SK-N-SH (cell line): ENCODE measurements around the gene RAF1. TPM values are rescaled to one million over a fixed set of nuclear protein-coding genes. Genes with fewer than 3 reads are reported as not detected.

ENCODE experiments used
- CTCF ChIA-PET: fragments of 300-600, 350-600 bp; formaldehyde crosslinking; extraction: SDS; loops from one replicate; lab custom pipeline; 2021; lab: Yijun Ruan, JAX
- POLR2A ChIA-PET: fragments of 350-600 bp; sonication (Branson Sonifier 250); formaldehyde crosslinking; extraction: SDS; loops from one replicate; lab custom pipeline; 2020; ENCODE audit warnings: antibody characterized with exemption, inconsistent platforms; lab: Yijun Ruan, JAX
- DNase-seq: peaks from one replicate; pipeline ENCODE4 v3.0.0; 2012
- H2AFZ ChIP-seq: fragments of 200-600 bp; sonication (generic); 2 replicates; pipeline ENCODE4 v1.8.1; 2016; ENCODE audit warnings: antibody characterized with exemption, mild to moderate bottlenecking, low read depth
- H3F3A ChIP-seq: fragments of 200-600 bp; sonication (generic); replicated peaks from 2 replicates; pipeline ENCODE3; 2016; ENCODE audit warnings: antibody characterized with exemption, mild to moderate bottlenecking; ENCODE audit not compliant: insufficient read depth
- H3K27ac ChIP-seq, 2 experiments: fragments of 200-500 bp in 1 of 2; fragments of 200-600 bp in 1 of 2; sonication (Bioruptor generic) in 1 of 2; sonication (generic), shearing (Covaris generic) in 1 of 2; 2 replicates each; pipeline versions ENCODE4 v1.5.1 to v1.6.1; 2014 to 2016; ENCODE audit warnings: low read depth in 2 of 2, inconsistent platforms in 1 of 2, low read length in 1 of 2, mild to moderate bottlenecking in 1 of 2, mixed read lengths in 1 of 2
- H3K27me3 ChIP-seq: fragments of 200-600 bp; sonication (generic), shearing (Covaris generic); 2 replicates; pipeline ENCODE4 v1.6.1; 2016; ENCODE audit warnings: mixed run types; ENCODE audit not compliant: insufficient read depth
- H3K36me3 ChIP-seq, 2 experiments: fragments of 200-500 bp in 1 of 2; fragments of 200-600 bp in 1 of 2; sonication (Bioruptor generic) in 1 of 2; sonication (generic) in 1 of 2; replicated peaks in 1 of 2; 2 replicates each; pipeline versions ENCODE3 to v1.5.1; 2014 to 2016; ENCODE audit warnings: low read length in 1 of 2, mild to moderate bottlenecking in 1 of 2; ENCODE audit not compliant: insufficient read depth in 2 of 2, control insufficient read depth in 1 of 2
- H3K4me1 ChIP-seq, 2 experiments: fragments of 200-500 bp in 1 of 2; fragments of 200-600 bp in 1 of 2; sonication (Bioruptor generic) in 1 of 2; sonication (generic), shearing (Covaris generic) in 1 of 2; 2 replicates each; pipeline versions ENCODE4 v1.5.1 to v1.6.1; 2014 to 2016; ENCODE audit warnings: low read depth in 1 of 2, low read length in 1 of 2, mixed run types in 1 of 2; ENCODE audit not compliant: insufficient read depth in 2 of 2, control insufficient read depth in 1 of 2
- H3K4me2 ChIP-seq: fragments of 200-600 bp; sonication (generic), shearing (Covaris generic); 2 replicates; pipeline ENCODE4 v1.6.1; 2017; ENCODE audit warnings: mixed run types
- H3K4me3 ChIP-seq, 2 experiments: fragments of 200-500 bp in 1 of 2; fragments of 200-600 bp in 1 of 2; sonication (Bioruptor generic) in 1 of 2; sonication (generic), shearing (Covaris generic) in 1 of 2; 2 replicates each; pipeline versions ENCODE4 v1.5.1 to v1.8.1; 2014 to 2016; ENCODE audit warnings: low read depth in 2 of 2, inconsistent platforms in 1 of 2, low read length in 1 of 2, mild to moderate bottlenecking in 1 of 2, mixed read lengths in 1 of 2, moderate library complexity in 1 of 2
- H3K79me2 ChIP-seq: fragments of 200-600 bp; sonication (generic); 2 replicates; pipeline ENCODE4 v1.8.1; 2017; ENCODE audit warnings: mild to moderate bottlenecking; ENCODE audit not compliant: insufficient read depth
- H3K9ac ChIP-seq: fragments of 200-600 bp; sonication (generic); 2 replicates; pipeline ENCODE4 v1.6.1; 2017; ENCODE audit warnings: mixed run types
- H3K9me2 ChIP-seq: fragments of 200-600 bp; sonication (generic); 2 replicates; pipeline ENCODE4 v1.6.1; 2017; ENCODE audit warnings: mixed run types
- H3K9me3 ChIP-seq: fragments of 200-600 bp; sonication (generic); 2 replicates; pipeline ENCODE4 v1.6.1; 2017; ENCODE audit warnings: mixed run types, mild to moderate bottlenecking, moderate library complexity
- H4K20me1 ChIP-seq: fragments of 200-600 bp; sonication (generic); 2 replicates; pipeline ENCODE4 v1.6.1; 2017; ENCODE audit warnings: mild to moderate bottlenecking, mixed run types; ENCODE audit not compliant: insufficient read depth
- EP300 ChIP-seq, 2 experiments: IDR thresholded peaks; 2 replicates each; pipeline versions ENCODE4 v1.4.0 to v1.6.1; 2012; ENCODE audit warnings: borderline replicate concordance in 1 of 2, low read depth in 1 of 2, low read length in 1 of 2
- EZH2phosphoT487 ChIP-seq: fragments of 200-600 bp; sonication (generic); IDR thresholded peaks from 2 replicates; pipeline ENCODE4 v1.6.1; 2017; ENCODE audit warnings: low read depth, mixed run types, mild to moderate bottlenecking, antibody characterized with exemption, moderate library complexity, borderline replicate concordance
- FOXJ3 ChIP-seq: sonication (generic); formaldehyde crosslinking; IDR thresholded peaks from 2 replicates; pipeline ENCODE4 v1.5.1; 2020; ENCODE audit warnings: mild to moderate bottlenecking, missing genetic modification reagents
- JUND ChIP-seq: IDR thresholded peaks from 2 replicates; pipeline ENCODE4 v1.4.0; 2012
- MEF2A ChIP-seq: IDR thresholded peaks from 2 replicates; pipeline ENCODE4 v1.4.0; 2012; ENCODE audit warnings: low read depth, borderline replicate concordance
- NFIC ChIP-seq: IDR thresholded peaks from 2 replicates; pipeline ENCODE4 v1.4.0; 2012; ENCODE audit warnings: borderline replicate concordance
- POLR2AphosphoS5 ChIP-seq: IDR thresholded peaks from 2 replicates; pipeline ENCODE4 v1.6.1; 2012; ENCODE audit warnings: low read depth, low read length
- RFX5 ChIP-seq: IDR thresholded peaks from 2 replicates; pipeline ENCODE4 v1.6.1; 2012; ENCODE audit warnings: mild to moderate bottlenecking, improper control_type of control experiment, low read length
- RXRA ChIP-seq: IDR thresholded peaks from 2 replicates; pipeline ENCODE4 v1.4.0; 2012; ENCODE audit warnings: low read depth, mild to moderate bottlenecking, borderline replicate concordance
- SIN3A ChIP-seq: IDR thresholded peaks from 2 replicates; pipeline ENCODE4 v1.6.1; 2012; ENCODE audit warnings: low read depth, mild to moderate bottlenecking, low read length, moderate library complexity, borderline replicate concordance
- SMC3 ChIP-seq: IDR thresholded peaks from 2 replicates; pipeline ENCODE4 v1.6.1; 2012; ENCODE audit warnings: low read depth, low read length, improper control_type of control experiment
- TAF1 ChIP-seq: IDR thresholded peaks from 2 replicates; pipeline ENCODE4 v1.6.1; 2012; ENCODE audit warnings: low read depth, mild to moderate bottlenecking, low read length, moderate library complexity, borderline replicate concordance
- TCF12 ChIP-seq: IDR thresholded peaks from 2 replicates; pipeline ENCODE4 v1.4.0; 2012
- TEAD4 ChIP-seq: IDR thresholded peaks from 2 replicates; pipeline ENCODE4 v1.4.0; 2012; ENCODE audit warnings: mild to moderate bottlenecking, borderline replicate concordance; ENCODE audit not compliant: insufficient read depth
- USF1 ChIP-seq: IDR thresholded peaks from 2 replicates; pipeline ENCODE4 v1.4.0; 2012; ENCODE audit warnings: low read depth, borderline replicate concordance
- WGBS: methylation state at CpG from one replicate; pipeline ENCODE4 v1.1.6; 2017; ENCODE audit warnings: low lambda C conversion rate; 5-methylcytosine and 5-hydroxymethylcytosine counted together
- polyA plus RNA-seq, 3 experiments: library from polyadenylated mRNA; depleted of rRNA; stranded (reverse); fragments of >200 nt; gene quantifications; 2 replicates each; pipeline ENCODE4 v1.2.3, GENCODE V29; 2012
- TF ChIP-seq, protein P1 (sequence below): fragments of 150-350 bp; IDR thresholded peaks from 2 replicates; pipeline ENCODE4 v1.6.1; 2016; ENCODE audit warnings: mild to moderate bottlenecking, low read depth, low read length
- TF ChIP-seq, protein P2 (sequence below): IDR thresholded peaks from 2 replicates; pipeline ENCODE4; 2012
- TF ChIP-seq, protein P3 (sequence below): fragments of 200-600 bp; sonication (generic); IDR thresholded peaks from 2 replicates; pipeline ENCODE4 v1.6.1; 2017; ENCODE audit warnings: antibody characterized with exemption, mild to moderate bottlenecking, moderate library complexity
- TF ChIP-seq, protein P4 (sequence below): fragments of 150-350 bp; IDR thresholded peaks from 2 replicates; pipeline ENCODE4 v1.6.1; 2017; ENCODE audit warnings: antibody characterized with exemption, low read length, low read depth, borderline replicate concordance
- TF ChIP-seq, protein P5 (sequence below): IDR thresholded peaks from 2 replicates; pipeline ENCODE4 v1.4.0; 2012; ENCODE audit warnings: low read depth

Gene RAF1
- polyA plus RNA-seq, 1 of the 3 experiments (the other 2 are of a cell fraction): 58.7 TPM

GRCh38 chr3:12687948-12688347 is 24.0 kb upstream of the RAF1 start:
- 67% methylated on average over 4 of the region's 4 CpGs for WGBS
- Histone ChIP-seq H3K4me3 (no peak overlapping the region), H3F3A (no peaks in the 10 kb centered on the region), H3K9me2 (no peaks in the 10 kb centered on the region), H3K79me2 (no peaks in the 10 kb centered on the region), H3K27me3 (no peaks in the 10 kb centered on the region), H3K4me2 (no peak overlapping the region), H3K9ac (no peak overlapping the region), H4K20me1 (no peaks in the 10 kb centered on the region), H3K9me3 (no peaks in the 10 kb centered on the region)
- ChIA-PET POLR2A (no interaction called here), CTCF (interaction anchor here (1.0 kb wide), 2 partner anchors 19 to 32 kb away, joined by 3 to 4 read pairs; no protein-coding TSS in a partner anchor)
- no peak for DNase-seq
- TF ChIP-seq, protein P1, sequence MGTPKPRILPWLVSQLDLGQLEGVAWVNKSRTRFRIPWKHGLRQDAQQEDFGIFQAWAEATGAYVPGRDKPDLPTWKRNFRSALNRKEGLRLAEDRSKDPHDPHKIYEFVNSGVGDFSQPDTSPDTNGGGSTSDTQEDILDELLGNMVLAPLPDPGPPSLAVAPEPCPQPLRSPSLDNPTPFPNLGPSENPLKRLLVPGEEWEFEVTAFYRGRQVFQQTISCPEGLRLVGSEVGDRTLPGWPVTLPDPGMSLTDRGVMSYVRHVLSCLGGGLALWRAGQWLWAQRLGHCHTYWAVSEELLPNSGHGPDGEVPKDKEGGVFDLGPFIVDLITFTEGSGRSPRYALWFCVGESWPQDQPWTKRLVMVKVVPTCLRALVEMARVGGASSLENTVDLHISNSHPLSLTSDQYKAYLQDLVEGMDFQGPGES: no peak
- TF ChIP-seq TCF12 (no peak), NFIC (no peak), SIN3A (no peak), MEF2A (no peak), POLR2AphosphoS5 (no peak), FOXJ3 (CRISPR knock-in tag) (no peak), RFX5 (no peak), JUND (no peak)
- TF ChIP-seq, protein P2, sequence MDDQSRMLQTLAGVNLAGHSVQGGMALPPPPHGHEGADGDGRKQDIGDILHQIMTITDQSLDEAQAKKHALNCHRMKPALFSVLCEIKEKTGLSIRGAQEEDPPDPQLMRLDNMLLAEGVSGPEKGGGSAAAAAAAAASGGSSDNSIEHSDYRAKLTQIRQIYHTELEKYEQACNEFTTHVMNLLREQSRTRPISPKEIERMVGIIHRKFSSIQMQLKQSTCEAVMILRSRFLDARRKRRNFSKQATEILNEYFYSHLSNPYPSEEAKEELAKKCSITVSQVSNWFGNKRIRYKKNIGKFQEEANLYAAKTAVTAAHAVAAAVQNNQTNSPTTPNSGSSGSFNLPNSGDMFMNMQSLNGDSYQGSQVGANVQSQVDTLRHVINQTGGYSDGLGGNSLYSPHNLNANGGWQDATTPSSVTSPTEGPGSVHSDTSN: no peak
- TF ChIP-seq, all 33 proteins: peak for 0
- no peak overlapping the region for H3K27ac ChIP-seq
- no peaks in the 10 kb centered on the region for H3K36me3 ChIP-seq
- H3K4me1 ChIP-seq: no peaks in the 10 kb centered on the region
- no peak overlapping the region for H2AFZ ChIP-seq

DNA sequence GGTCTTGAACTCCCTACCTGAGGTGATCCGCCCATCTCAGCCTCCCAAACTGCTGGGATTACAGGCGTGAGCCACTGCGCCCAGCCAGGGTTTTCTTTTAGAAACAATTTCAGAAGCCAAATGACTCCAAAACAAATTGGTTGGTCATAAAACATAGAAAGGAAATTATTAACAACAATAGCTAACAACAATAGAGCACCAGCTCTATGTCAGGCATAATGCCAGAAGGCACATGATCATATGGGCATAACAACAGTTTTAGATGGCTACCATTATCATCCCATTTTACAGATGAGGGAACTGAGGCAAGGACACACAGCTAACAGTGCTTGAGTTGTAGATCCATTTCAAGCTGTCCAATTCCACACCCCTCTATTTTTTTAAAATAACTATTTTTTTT is 22.2 kb upstream of the RAF1 start:
- CTCF ChIA-PET: interaction anchor here (0.7 to 1.0 kb wide), 2 partner anchors 84 to 206 kb away, joined by 3 read pairs; no protein-coding TSS in a partner anchor
- TF ChIP-seq, protein P3, sequence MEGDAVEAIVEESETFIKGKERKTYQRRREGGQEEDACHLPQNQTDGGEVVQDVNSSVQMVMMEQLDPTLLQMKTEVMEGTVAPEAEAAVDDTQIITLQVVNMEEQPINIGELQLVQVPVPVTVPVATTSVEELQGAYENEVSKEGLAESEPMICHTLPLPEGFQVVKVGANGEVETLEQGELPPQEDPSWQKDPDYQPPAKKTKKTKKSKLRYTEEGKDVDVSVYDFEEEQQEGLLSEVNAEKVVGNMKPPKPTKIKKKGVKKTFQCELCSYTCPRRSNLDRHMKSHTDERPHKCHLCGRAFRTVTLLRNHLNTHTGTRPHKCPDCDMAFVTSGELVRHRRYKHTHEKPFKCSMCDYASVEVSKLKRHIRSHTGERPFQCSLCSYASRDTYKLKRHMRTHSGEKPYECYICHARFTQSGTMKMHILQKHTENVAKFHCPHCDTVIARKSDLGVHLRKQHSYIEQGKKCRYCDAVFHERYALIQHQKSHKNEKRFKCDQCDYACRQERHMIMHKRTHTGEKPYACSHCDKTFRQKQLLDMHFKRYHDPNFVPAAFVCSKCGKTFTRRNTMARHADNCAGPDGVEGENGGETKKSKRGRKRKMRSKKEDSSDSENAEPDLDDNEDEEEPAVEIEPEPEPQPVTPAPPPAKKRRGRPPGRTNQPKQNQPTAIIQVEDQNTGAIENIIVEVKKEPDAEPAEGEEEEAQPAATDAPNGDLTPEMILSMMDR: no peak
- TF ChIP-seq TEAD4: no peak
- no peak for TF ChIP-seq USF1
- TF ChIP-seq, protein P4, sequence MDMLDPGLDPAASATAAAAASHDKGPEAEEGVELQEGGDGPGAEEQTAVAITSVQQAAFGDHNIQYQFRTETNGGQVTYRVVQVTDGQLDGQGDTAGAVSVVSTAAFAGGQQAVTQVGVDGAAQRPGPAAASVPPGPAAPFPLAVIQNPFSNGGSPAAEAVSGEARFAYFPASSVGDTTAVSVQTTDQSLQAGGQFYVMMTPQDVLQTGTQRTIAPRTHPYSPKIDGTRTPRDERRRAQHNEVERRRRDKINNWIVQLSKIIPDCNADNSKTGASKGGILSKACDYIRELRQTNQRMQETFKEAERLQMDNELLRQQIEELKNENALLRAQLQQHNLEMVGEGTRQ: no peak
- no peak for TF ChIP-seq POLR2AphosphoS5
- TF ChIP-seq RXRA: no peak
- no peak for TF ChIP-seq TAF1
- TF ChIP-seq SMC3: no peak
- no peak for TF ChIP-seq EZH2phosphoT487
- TF ChIP-seq, protein P5, sequence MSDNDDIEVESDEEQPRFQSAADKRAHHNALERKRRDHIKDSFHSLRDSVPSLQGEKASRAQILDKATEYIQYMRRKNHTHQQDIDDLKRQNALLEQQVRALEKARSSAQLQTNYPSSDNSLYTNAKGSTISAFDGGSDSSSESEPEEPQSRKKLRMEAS: no peak
- TF ChIP-seq, protein P1: no peak
- no peak for TF ChIP-seq EP300 (IDR thresholded peaks at IDR 0.05; ENCODE audit: borderline replicate concordance in 1 of 2, low read depth in 1 of 2, low read length in 1 of 2)

More for the DNA sequence above, 22.2 kb upstream of the RAF1 start:
- Histone ChIP-seq H3K79me2 (no peaks in the 10 kb centered on the region), H3K9ac (no peak overlapping the region), H4K20me1 (no peaks in the 10 kb centered on the region), H3K36me3 (no peaks in the 10 kb centered on the region), H3K9me3 (no peaks in the 10 kb centered on the region), H2AFZ (no peak overlapping the region), H3K27me3 (no peaks in the 10 kb centered on the region), H3K9me2 (no peaks in the 10 kb centered on the region), H3K4me1 (no peaks in the 10 kb centered on the region), H3K27ac (no peak overlapping the region), H3K4me2 (no peak overlapping the region), H3K4me3 (no peak overlapping the region), H3F3A (no peaks in the 10 kb centered on the region)
- DNase-seq: no peak
- 81% methylated on average over 3 of the region's 3 CpGs for WGBS
- POLR2A ChIA-PET: no interaction called here
